GM12878 (cell line): Measurements from ENCODE around the gene NEDD8. TPM values are rescaled to one million over a fixed set of nuclear protein-coding genes. Genes with fewer than 3 reads are reported as not detected.

Experiments used
- BMI1 ChIP-seq: fragments of 450-650 bp; IDR thresholded peaks from 2 replicates; pipeline ENCODE4 v1.6.1; 2016; ENCODE audit warnings: mild to moderate bottlenecking, moderate library complexity, borderline replicate concordance
- CEBPB ChIP-seq, 2 experiments: fragments of 150-350 bp in 1 of 2; IDR thresholded peaks; 2 replicates each; pipeline ENCODE4 v1.6.1; 2012 to 2014; ENCODE audit warnings: low read depth in 2 of 2, low read length in 2 of 2, borderline replicate concordance in 1 of 2, inconsistent platforms in 1 of 2
- DPF2 ChIP-seq: fragments of 450-650 bp; IDR thresholded peaks from 2 replicates; pipeline ENCODE4 v1.6.1; 2017; ENCODE audit warnings: mild to moderate bottlenecking
- E4F1 ChIP-seq: fragments of 450-650 bp; IDR thresholded peaks from 2 replicates; pipeline ENCODE4 v1.6.1; 2018; ENCODE audit warnings: borderline replicate concordance, mild to moderate bottlenecking; ENCODE audit not compliant: partially characterized antibody
- FOXK2 ChIP-seq: fragments of 450-650 bp; IDR thresholded peaks from 2 replicates; pipeline ENCODE4 v1.6.1; 2017; ENCODE audit warnings: mild to moderate bottlenecking, moderate library complexity
- HSF1 ChIP-seq: fragments of 150-350 bp; IDR thresholded peaks from 2 replicates; pipeline ENCODE4 v1.6.1; 2014; ENCODE audit warnings: mild to moderate bottlenecking, low read depth, low read length
- JUND ChIP-seq: IDR thresholded peaks from 2 replicates; pipeline ENCODE4 v1.6.1; 2012; ENCODE audit warnings: low read depth, mild to moderate bottlenecking, low read length, improper control_type of control experiment, moderate library complexity
- MEF2A ChIP-seq: IDR thresholded peaks from 2 replicates; pipeline ENCODE4 v1.6.1; 2011; ENCODE audit warnings: low read depth, mild to moderate bottlenecking, low read length, moderate library complexity; ENCODE audit not compliant: insufficient read depth
- MEF2B ChIP-seq: fragments of 450-650 bp; IDR thresholded peaks from 2 replicates; pipeline ENCODE4 v1.6.1; 2018; ENCODE audit warnings: mild to moderate bottlenecking, moderate library complexity; ENCODE audit not compliant: partially characterized antibody, poor library complexity, severe bottlenecking
- PAX5 ChIP-seq: IDR thresholded peaks from 2 replicates; pipeline ENCODE4 v1.6.1; 2011; ENCODE audit warnings: low read depth, low read length, borderline replicate concordance
- RAD51 ChIP-seq: fragments of 450-650 bp; IDR thresholded peaks from 2 replicates; pipeline ENCODE4 v1.6.1; 2016; ENCODE audit warnings: moderate library complexity, mild to moderate bottlenecking, inconsistent platforms
- RBBP5 ChIP-seq: fragments of 200-600 bp; sonication (generic); conservative IDR thresholded peaks from 2 replicates; pipeline ENCODE4 v1.6.1; 2016
- RCOR1 ChIP-seq: conservative IDR thresholded peaks from 2 replicates; pipeline ENCODE4 v1.6.1; 2012; ENCODE audit warnings: low read depth, low read length, improper control_type of control experiment
- SMAD5 ChIP-seq: IDR thresholded peaks from 2 replicates; pipeline ENCODE4 v1.6.1; 2016; ENCODE audit warnings: antibody characterized with exemption, low read depth
- STAT3 ChIP-seq: IDR thresholded peaks from 2 replicates; pipeline ENCODE4 v1.6.1; 2011; ENCODE audit warnings: low read depth, low read length, improper control_type of control experiment
- TCF7 ChIP-seq: IDR thresholded peaks from 2 replicates; pipeline ENCODE4 v1.6.1; 2014; ENCODE audit warnings: antibody characterized with exemption, borderline replicate concordance
- WRNIP1 ChIP-seq: IDR thresholded peaks from 2 replicates; pipeline ENCODE4 v1.6.1; 2011; ENCODE audit warnings: low read depth, low read length, improper control_type of control experiment, borderline replicate concordance
- ZNF217 ChIP-seq: fragments of 450-650 bp; IDR thresholded peaks from 2 replicates; pipeline ENCODE4 v1.6.1; 2017; ENCODE audit warnings: antibody characterized with exemption, mild to moderate bottlenecking
- ZNF24 ChIP-seq: fragments of 450-650 bp; IDR thresholded peaks from 2 replicates; pipeline ENCODE4 v1.6.1; 2017; ENCODE audit warnings: antibody characterized with exemption, mild to moderate bottlenecking
- ZNF384 ChIP-seq: IDR thresholded peaks from 2 replicates; pipeline ENCODE4 v1.6.1; 2012; ENCODE audit warnings: low read depth, mild to moderate bottlenecking, low read length, improper control_type of control experiment, borderline replicate concordance
- ZNF622 ChIP-seq: fragments of 450-650 bp; IDR thresholded peaks from 2 replicates; pipeline ENCODE4 v1.6.1; 2017; ENCODE audit warnings: mild to moderate bottlenecking, inconsistent platforms
- polyA plus RNA-seq, 11 experiments: library from polyadenylated mRNA; depleted of rRNA in 4 of 11; unstranded in 6 of 11; stranded (reverse) in 5 of 11; fragments of >200 nt; fragmentation: Nextera tagmentation in 4 of 11; fragmentation: Illumina TruSeq in 1 of 11; extraction: Ambion mirVana in 4 of 11; extraction: Trizol in 1 of 11; gene quantifications; 1 replicate in 1 of 11; 2 replicates in 10 of 11; pipeline versions ENCODE4 v1.2.1 to v1.2.3, GENCODE V29; 2011 to 2016; ENCODE audit warnings: inconsistent platforms in 2 of 11, missing spikeins in 2 of 11, low read depth in 1 of 11
- total RNA-seq, 4 experiments: library from RNA; depleted of rRNA in 3 of 4; stranded (reverse); fragments of >200 nt in 3 of 4; fragmentation: Illumina TruSeq in 1 of 4; extraction: Trizol in 1 of 4; gene quantifications; 2 replicates each; pipeline versions ENCODE4 v1.2.1 to v1.2.3, GENCODE V29; 2013 to 2021
- TF ChIP-seq, protein P1 (sequence below): fragments of 450-650 bp; IDR thresholded peaks from 2 replicates; pipeline ENCODE4 v1.6.1; 2017; ENCODE audit warnings: low read depth, mild to moderate bottlenecking, moderate library complexity
- TF ChIP-seq, protein P2 (sequence below), 3 experiments: IDR thresholded peaks in 2 of 3; conservative IDR thresholded peaks in 1 of 3; 2 replicates each; pipeline ENCODE4 v1.5.1; 2011; ENCODE audit warnings: low read depth in 3 of 3, low read length in 3 of 3, mild to moderate bottlenecking in 3 of 3, control low read depth in 2 of 3, moderate library complexity in 2 of 3, inconsistent platforms in 1 of 3, mixed read lengths in 1 of 3; ENCODE audit not compliant: control insufficient read depth in 2 of 3, insufficient read depth in 1 of 3; ENCODE audit errors: extremely low read depth in 1 of 3

Gene NEDD8
- total and polyA plus RNA-seq, 10 of the 15 experiments (the other 5 are each of a cell fraction or from before 2014, with no cell fraction given): 164 to 991 (median 300) TPM

- TF ChIP-seq BMI1: no peak
- TF ChIP-seq, protein P1, sequence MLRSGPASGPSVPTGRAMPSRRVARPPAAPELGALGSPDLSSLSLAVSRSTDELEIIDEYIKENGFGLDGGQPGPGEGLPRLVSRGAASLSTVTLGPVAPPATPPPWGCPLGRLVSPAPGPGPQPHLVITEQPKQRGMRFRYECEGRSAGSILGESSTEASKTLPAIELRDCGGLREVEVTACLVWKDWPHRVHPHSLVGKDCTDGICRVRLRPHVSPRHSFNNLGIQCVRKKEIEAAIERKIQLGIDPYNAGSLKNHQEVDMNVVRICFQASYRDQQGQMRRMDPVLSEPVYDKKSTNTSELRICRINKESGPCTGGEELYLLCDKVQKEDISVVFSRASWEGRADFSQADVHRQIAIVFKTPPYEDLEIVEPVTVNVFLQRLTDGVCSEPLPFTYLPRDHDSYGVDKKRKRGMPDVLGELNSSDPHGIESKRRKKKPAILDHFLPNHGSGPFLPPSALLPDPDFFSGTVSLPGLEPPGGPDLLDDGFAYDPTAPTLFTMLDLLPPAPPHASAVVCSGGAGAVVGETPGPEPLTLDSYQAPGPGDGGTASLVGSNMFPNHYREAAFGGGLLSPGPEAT: peak; percentile 92; the same call in 1 of the 2 replicates
- TF ChIP-seq RCOR1: peak; percentile 24; the same call in 1 of the 2 replicates
- TF ChIP-seq MEF2B: peak; percentile 65
- TF ChIP-seq RBBP5: no peak
- TF ChIP-seq WRNIP1: no peak
- TF ChIP-seq MEF2A: no peak
- TF ChIP-seq FOXK2: peak; percentile 61
- peak; percentile 41; the same call in 1 of the 2 replicates for TF ChIP-seq PAX5
- TF ChIP-seq STAT3: no peak
- TF ChIP-seq TCF7: no peak
- no peak; the same call in 1 of the 2 replicates for TF ChIP-seq ZNF24
- TF ChIP-seq HSF1: no peak
- no peak for TF ChIP-seq ZNF384
- no peak for TF ChIP-seq ZNF622
- 0 out of 2 replicates have a peak, but pooled peaks have one; percentile 79 for TF ChIP-seq SMAD5
- peak; percentile 63; the same call in 1 of the 2 replicates for TF ChIP-seq DPF2
- TF ChIP-seq E4F1: peak; percentile 90
- TF ChIP-seq JUND: 0 out of 2 replicates have a peak, but pooled peaks have one; percentile 24
- TF ChIP-seq CEBPB (IDR thresholded peaks at IDR 0.05; ENCODE audit: borderline replicate concordance in 1 of 2, low read depth in 2 of 2, low read length in 2 of 2): no peak
- TF ChIP-seq, protein P2, sequence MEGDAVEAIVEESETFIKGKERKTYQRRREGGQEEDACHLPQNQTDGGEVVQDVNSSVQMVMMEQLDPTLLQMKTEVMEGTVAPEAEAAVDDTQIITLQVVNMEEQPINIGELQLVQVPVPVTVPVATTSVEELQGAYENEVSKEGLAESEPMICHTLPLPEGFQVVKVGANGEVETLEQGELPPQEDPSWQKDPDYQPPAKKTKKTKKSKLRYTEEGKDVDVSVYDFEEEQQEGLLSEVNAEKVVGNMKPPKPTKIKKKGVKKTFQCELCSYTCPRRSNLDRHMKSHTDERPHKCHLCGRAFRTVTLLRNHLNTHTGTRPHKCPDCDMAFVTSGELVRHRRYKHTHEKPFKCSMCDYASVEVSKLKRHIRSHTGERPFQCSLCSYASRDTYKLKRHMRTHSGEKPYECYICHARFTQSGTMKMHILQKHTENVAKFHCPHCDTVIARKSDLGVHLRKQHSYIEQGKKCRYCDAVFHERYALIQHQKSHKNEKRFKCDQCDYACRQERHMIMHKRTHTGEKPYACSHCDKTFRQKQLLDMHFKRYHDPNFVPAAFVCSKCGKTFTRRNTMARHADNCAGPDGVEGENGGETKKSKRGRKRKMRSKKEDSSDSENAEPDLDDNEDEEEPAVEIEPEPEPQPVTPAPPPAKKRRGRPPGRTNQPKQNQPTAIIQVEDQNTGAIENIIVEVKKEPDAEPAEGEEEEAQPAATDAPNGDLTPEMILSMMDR (IDR thresholded peaks at IDR 0.05 in 2 of 3, conservative IDR thresholded peaks at IDR 0.05 in 1 of 3; ENCODE audit: control insufficient read depth in 2 of 3, extremely low read depth in 1 of 3, insufficient read depth in 1 of 3, low read depth in 3 of 3, low read length in 3 of 3): no peak
- peak; percentile 100 for TF ChIP-seq RAD51
- TF ChIP-seq ZNF217: no peak
Measured at GRCh38 chr14:24212924-24213865, 19.0 kb downstream of the NEDD8 start, which contains the start of gene CHMP4A (continued).
